ENCODE measurements around the gene WDSUB1. TPM values are rescaled to one million over a fixed set of nuclear protein-coding genes. Genes with fewer than 3 reads are reported as not detected.

WDSUB1 gene
- total and polyA plus RNA-seq, 2 of the 4 experiments (the other 2 are of a cell fraction) = 4.8 to 5.2 TPM

GRCh38 chr2:159281002-159281401, 5.5 kb downstream of the WDSUB1 start:
- Histone ChIP-seq H3K9me3 (ENCODE audit: control insufficient read depth, insufficient read depth, low read length) (no peaks in the 10 kb centered on the region), H2BK20ac (ENCODE audit: low read depth, low read length) (no peak overlapping the region), H3K23ac (ENCODE audit: low read depth, low read length) (no peak overlapping the region), H2AFZ (replicated peaks; ENCODE audit: low read length, poor library complexity) (no peak overlapping the region), H2BK15ac (ENCODE audit: low read depth, low read length) (no peak overlapping the region), H2AK5ac (ENCODE audit: low read depth, low read length) (no peak overlapping the region), H3K27me3 (ENCODE audit: control insufficient read depth, insufficient read depth, low read length) (no peaks in the 10 kb centered on the region), H4K91ac (ENCODE audit: insufficient read depth, low read depth, low read length) (no peak overlapping the region), H3K9ac (ENCODE audit: low read depth, low read length) (no peak overlapping the region), H2BK120ac (ENCODE audit: low read depth, low read length) (no peak overlapping the region), H3K4me3 (ENCODE audit: insufficient read depth, low read depth, low read length) (no peak overlapping the region), H3K18ac (ENCODE audit: low read depth, low read length) (no peak overlapping the region), H2AK9ac (replicated peaks; ENCODE audit: low read depth, low read length, poor library complexity) (no peak overlapping the region), H3K4me1 (ENCODE audit: control insufficient read depth, insufficient read depth, low read length) (peaks cover 2% of the 10 kb centered on the region), H3K56ac (ENCODE audit: extremely low read depth, insufficient read depth, low read length) (no peak overlapping the region), H4K5ac (ENCODE audit: low read depth, low read length) (no peak overlapping the region), H3K27ac (ENCODE audit: insufficient read depth, low read length) (no peak overlapping the region), H4K20me1 (ENCODE audit: insufficient read depth, low read length) (no peaks in the 10 kb centered on the region), H3K79me1 (ENCODE audit: low read depth in 1 of 2, low read length in 2 of 2) (peaks cover 0 to 15% of the 10 kb centered on the region in 2 experiments; a peak in 2 of 4 replicates), H4K8ac (ENCODE audit: low read depth in 2 of 2, low read length in 2 of 2) (no peak overlapping the region), H3K4me2 (ENCODE audit: low read depth, low read length) (no peak overlapping the region), H2BK5ac (ENCODE audit: low read depth, low read length, poor library complexity, severe bottlenecking) (no peak overlapping the region), H3K14ac (replicated peaks; ENCODE audit: low read depth, low read length) (no peak overlapping the region), H3K36me3 (ENCODE audit: control insufficient read depth, insufficient read depth, low read length) (peaks cover 5% of the 10 kb centered on the region; the same call in 1 of the 2 replicates), H3K9me1 (ENCODE audit: insufficient read depth, low read length) (no peaks in the 10 kb centered on the region; the same call in 1 of the 2 replicates), H3K4ac (ENCODE audit: low read depth, low read length) (no peak overlapping the region)
- ChIA-PET POLR2A (ENCODE audit: unreplicated experiment) (no interaction called here), CTCF (no interaction called here)
- no TSS peak for BruUV-seq (replicated peaks)
- in situ Hi-C loops (cut with MboI; ENCODE audit: low sequenced_read_pairs) (no loop called here), dilution Hi-C loops (cut with HindIII; ENCODE audit: low sequenced_read_pairs, unreplicated experiment) (no loop called here), intact Hi-C loops (cut with micrococcal nuclease) (no loop called here)
- DNase-seq (no peak), ATAC-seq (ENCODE audit: low read depth) (no peak)
- WGBS, 2 experiments (ENCODE audit: extremely low coverage in 2 of 2, insufficient read length in 1 of 2) = no CpG with 5 or more reads among the region's 6 CpGs
- no peak for TF ChIP-seq RAD21 (IDR thresholded peaks at IDR 0.05; ENCODE audit: low read length)
- TF ChIP-seq NFE2L2 (IDR thresholded peaks at IDR 0.05; ENCODE audit: low read depth, low read length) = no peak
- TF ChIP-seq RFX5 (IDR thresholded peaks at IDR 0.05; ENCODE audit: low read depth, low read length) = no peak
- TF ChIP-seq, protein P1, sequence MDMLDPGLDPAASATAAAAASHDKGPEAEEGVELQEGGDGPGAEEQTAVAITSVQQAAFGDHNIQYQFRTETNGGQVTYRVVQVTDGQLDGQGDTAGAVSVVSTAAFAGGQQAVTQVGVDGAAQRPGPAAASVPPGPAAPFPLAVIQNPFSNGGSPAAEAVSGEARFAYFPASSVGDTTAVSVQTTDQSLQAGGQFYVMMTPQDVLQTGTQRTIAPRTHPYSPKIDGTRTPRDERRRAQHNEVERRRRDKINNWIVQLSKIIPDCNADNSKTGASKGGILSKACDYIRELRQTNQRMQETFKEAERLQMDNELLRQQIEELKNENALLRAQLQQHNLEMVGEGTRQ (IDR thresholded peaks at IDR 0.05; ENCODE audit: low read depth, low read length) = no peak
- TF ChIP-seq, protein P2, sequence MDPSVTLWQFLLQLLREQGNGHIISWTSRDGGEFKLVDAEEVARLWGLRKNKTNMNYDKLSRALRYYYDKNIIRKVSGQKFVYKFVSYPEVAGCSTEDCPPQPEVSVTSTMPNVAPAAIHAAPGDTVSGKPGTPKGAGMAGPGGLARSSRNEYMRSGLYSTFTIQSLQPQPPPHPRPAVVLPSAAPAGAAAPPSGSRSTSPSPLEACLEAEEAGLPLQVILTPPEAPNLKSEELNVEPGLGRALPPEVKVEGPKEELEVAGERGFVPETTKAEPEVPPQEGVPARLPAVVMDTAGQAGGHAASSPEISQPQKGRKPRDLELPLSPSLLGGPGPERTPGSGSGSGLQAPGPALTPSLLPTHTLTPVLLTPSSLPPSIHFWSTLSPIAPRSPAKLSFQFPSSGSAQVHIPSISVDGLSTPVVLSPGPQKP (IDR thresholded peaks at IDR 0.05; ENCODE audit: borderline replicate concordance, low read depth, low read length) = no peak
- TF ChIP-seq BHLHE40 (IDR thresholded peaks at IDR 0.05; ENCODE audit: low read depth, low read length) = no peak
- no peak for TF ChIP-seq MAZ (IDR thresholded peaks at IDR 0.05; ENCODE audit: borderline replicate concordance, low read depth, low read length)
- no peak for TF ChIP-seq CTCF (conservative IDR thresholded peaks at IDR 0.05; ENCODE audit: low read depth, low read length)
- no peak for TF ChIP-seq RCOR1 (IDR thresholded peaks at IDR 0.05; ENCODE audit: insufficient replicate concordance, low read length)
- no peak for TF ChIP-seq CHD1 (IDR thresholded peaks at IDR 0.05; ENCODE audit: low read depth, low read length)
- TF ChIP-seq FOS (IDR thresholded peaks at IDR 0.05; ENCODE audit: low read depth, low read length) = no peak
- no peak for TF ChIP-seq SMC3 (IDR thresholded peaks at IDR 0.05; ENCODE audit: low read depth, low read length)
- TF ChIP-seq POLR2A (IDR thresholded peaks at IDR 0.05; ENCODE audit: low read depth, low read length) = no peak
